ENCODE measurements around the gene PRKCE.

- TF ChIP-seq CTCF (IDR thresholded peaks at IDR 0.05) = no peak
- no peak for TF ChIP-seq EP300 (IDR thresholded peaks at IDR 0.05)
- no peak for TF ChIP-seq POLR2AphosphoS5 (IDR thresholded peaks at IDR 0.05)
- TF ChIP-seq POLR2A (IDR thresholded peaks at IDR 0.05) = no peak
Observed at GRCh38 chr2:45765728-45766254, 114.3 kb downstream of the PRKCE start.

Data from sigmoid colon (tissue), 4 donors.